ENCODE results near the gene DLGAP3. TPM values are rescaled to one million over a fixed set of nuclear protein-coding genes. Genes with fewer than 3 reads are reported as not detected.

Gene DLGAP3
- total RNA-seq, 1 experiment from 2014 or later, result 7.3 TPM

- Mint-ChIP-seq H3K4me3 (no peak overlapping the region), H3K36me3 (ENCODE audit: insufficient read depth in 1 of 3, low read depth in 3 of 3) (no peaks in the 10 kb centered on the region; a peak in 1 of 7 replicates), H3K9me3 (no peaks in the 10 kb centered on the region), H3K27ac (no peak overlapping the region), H3K27me3 (ENCODE audit: low read depth) (no peaks in the 10 kb centered on the region; the same call in 1 of the 2 replicates), H3K4me1 (peaks cover 12 to 17% of the 10 kb centered on the region in 2 experiments)
- Histone ChIP-seq H2BK5ac (ENCODE audit: insufficient read length, low read length) (no peak overlapping the region), H3K23ac (ENCODE audit: insufficient read length, low read depth, low read length) (no peak overlapping the region), H3K79me1 (ENCODE audit: insufficient read depth, low read depth, low read length, poor library complexity, severe bottlenecking) (no peaks in the 10 kb centered on the region), H3K4me2 (ENCODE audit: insufficient read depth, insufficient read length, low read length) (no peak overlapping the region), H3K4ac (ENCODE audit: low read depth, low read length) (no peak overlapping the region), H2BK12ac (ENCODE audit: insufficient read length, low read depth, low read length) (no peak overlapping the region), H3K56ac (ENCODE audit: insufficient read length, low read depth, low read length) (no peak overlapping the region), H3K4me1 (ENCODE audit: insufficient read depth, low read length) (peaks cover 4% of the 10 kb centered on the region; the same call in 1 of the 2 replicates), H3K9ac (ENCODE audit: extremely low read depth, insufficient read length, low read length) (no peak overlapping the region), H3K27ac (ENCODE audit: insufficient read length, low read depth, low read length) (no peak overlapping the region), H4K20me1 (ENCODE audit: control insufficient read depth, insufficient read depth, insufficient read length) (no peaks in the 10 kb centered on the region), H3T11ph (ENCODE audit: low read length) (no peak overlapping the region), H3K18ac (ENCODE audit: insufficient read length, low read depth, low read length) (no peak overlapping the region), H3K14ac (ENCODE audit: insufficient read depth, low read length) (no peak overlapping the region), H4K5ac (ENCODE audit: insufficient read length, low read depth, low read length) (no peak overlapping the region), H3K79me2 (ENCODE audit: insufficient read depth, low read length) (no peaks in the 10 kb centered on the region), H2AFZ (ENCODE audit: low read length) (no peak overlapping the region), H2BK15ac (ENCODE audit: low read depth, low read length) (no peak overlapping the region), H3K9me3 (ENCODE audit: control insufficient read depth, low read depth, low read length) (no peaks in the 10 kb centered on the region), H4K91ac (ENCODE audit: insufficient read length, low read depth, low read length) (no peak overlapping the region), H3K27me3 (ENCODE audit: insufficient read depth, low read length) (no peaks in the 10 kb centered on the region), H2BK120ac (ENCODE audit: low read depth, low read length, poor library complexity, severe bottlenecking) (no peak overlapping the region), H2AK5ac (ENCODE audit: insufficient read length, low read length) (no peak overlapping the region), H4K8ac (replicated peaks; ENCODE audit: insufficient read length, low read depth, low read length) (no peak overlapping the region), H3K23me2 (ENCODE audit: insufficient read length, low read depth, low read length, poor library complexity, severe bottlenecking) (no peaks in the 10 kb centered on the region), H2BK20ac (ENCODE audit: low read depth, low read length, poor library complexity, severe bottlenecking) (no peak overlapping the region)
- TF ChIP-seq CTCF (conservative IDR thresholded peaks at IDR 0.05), result no peak
- WGBS (ENCODE audit: extremely low coverage, insufficient read length, low lambda C conversion rate), result no CpG with 5 or more reads among the region's 13 CpGs
- no peak for DNase-seq
Measured at GRCh38 chr1:34977210-34977471, 47.7 kb upstream of the DLGAP3 start.
